HFF-Myc (cell line): ENCODE results near the gene MOB1A.
"Not testable (repeated sequence)": the region's sequence is repeated elsewhere in the genome, so short reads cannot be mapped to it uniquely, and the experiment has no call there.

Source experiments
- DNase-seq: peaks from one replicate; pipeline ENCODE4 v3.0.0-alpha.2; 2011; ENCODE audit warnings: low read depth; ENCODE audit errors: extremely low read depth
- H3K4me3 ChIP-seq: replicated peaks from 2 replicates; pipeline ENCODE4 v1.5.1; 2011; ENCODE audit warnings: low read depth, mild to moderate bottlenecking, control low read depth, low read length
- CTCF ChIP-seq: IDR thresholded peaks from 2 replicates; pipeline ENCODE4 v1.5.1; 2012; ENCODE audit warnings: mild to moderate bottlenecking, low read depth, low read length, control low read depth; ENCODE audit errors: missing control alignments

MOB1A gene

DNA sequence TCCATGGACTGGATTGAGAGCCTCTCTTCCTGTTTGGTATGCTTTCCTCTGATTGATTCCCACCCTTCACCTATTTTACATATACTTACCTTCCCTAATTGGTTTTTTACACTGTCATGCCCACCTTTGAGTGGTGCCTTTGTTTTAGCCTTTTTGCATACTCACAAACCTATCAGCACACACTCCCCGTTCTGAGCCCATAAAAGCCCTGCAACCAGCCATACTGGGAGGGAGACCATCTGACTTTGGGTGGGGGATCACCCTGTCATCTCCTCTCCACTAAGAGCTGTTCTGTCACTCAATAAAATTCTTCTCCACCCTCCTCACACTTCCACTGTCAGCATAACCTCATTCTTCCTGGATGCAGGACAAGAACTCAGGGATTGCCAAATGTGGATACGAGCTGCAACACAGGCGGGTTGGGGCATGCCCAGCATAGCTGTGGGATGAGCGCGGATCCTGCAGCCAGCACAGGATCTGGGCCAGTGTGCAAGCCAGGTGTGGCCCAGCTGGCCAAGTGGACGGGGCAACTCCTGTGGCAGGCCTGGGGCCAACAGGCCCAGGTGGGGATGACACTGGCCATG lies 9.4 kb upstream of the MOB1A start:
- no peak for TF ChIP-seq CTCF
- no peak overlapping the region for H3K4me3 ChIP-seq
- DNase-seq = peak; percentile 70

DNA sequence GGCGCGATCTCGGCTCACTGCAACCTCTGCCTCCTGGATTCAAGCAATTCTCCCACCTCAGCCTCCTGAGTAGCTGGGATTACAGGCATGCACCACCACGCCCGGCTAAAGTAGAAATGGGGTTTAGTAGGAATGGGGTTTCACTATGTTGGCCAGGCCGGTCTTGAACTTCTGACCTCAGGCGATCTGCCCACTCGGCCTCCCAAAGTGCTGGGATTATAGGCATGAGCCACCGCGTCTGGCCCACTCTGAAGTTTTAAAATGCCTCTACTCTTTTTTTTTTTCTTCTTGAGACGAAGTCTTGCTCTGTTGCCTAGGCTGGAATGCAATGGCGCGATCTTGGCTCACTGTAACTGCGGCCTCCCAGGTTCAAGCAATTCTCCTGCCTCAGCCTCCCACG lies 8.0 kb upstream of the MOB1A start:
- DNase-seq, H3K4me3 ChIP-seq: not testable (repeated sequence)

DNA sequence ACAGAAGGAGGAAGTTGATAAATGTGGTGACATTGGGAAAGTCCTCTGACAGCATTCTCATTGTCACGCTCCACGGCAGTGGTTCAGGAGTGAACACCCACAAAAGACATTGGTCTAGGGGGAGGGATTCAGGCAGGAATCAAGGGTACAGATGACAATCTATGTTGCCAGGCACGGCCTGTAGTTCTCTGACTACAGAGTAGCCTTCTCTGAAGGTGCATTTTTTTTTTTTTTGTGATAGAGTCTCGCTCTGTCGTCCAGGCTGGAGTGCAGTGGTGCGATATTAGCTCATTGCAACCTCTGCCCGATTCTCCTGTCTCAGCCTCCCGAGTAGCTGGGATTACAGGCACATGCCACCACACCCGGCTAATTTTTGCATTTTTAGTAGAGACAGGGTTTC lies 7.4 kb upstream of the MOB1A start:
- no peak overlapping the region for H3K4me3 ChIP-seq
- TF ChIP-seq CTCF = no peak
- DNase-seq = no peak

DNA sequence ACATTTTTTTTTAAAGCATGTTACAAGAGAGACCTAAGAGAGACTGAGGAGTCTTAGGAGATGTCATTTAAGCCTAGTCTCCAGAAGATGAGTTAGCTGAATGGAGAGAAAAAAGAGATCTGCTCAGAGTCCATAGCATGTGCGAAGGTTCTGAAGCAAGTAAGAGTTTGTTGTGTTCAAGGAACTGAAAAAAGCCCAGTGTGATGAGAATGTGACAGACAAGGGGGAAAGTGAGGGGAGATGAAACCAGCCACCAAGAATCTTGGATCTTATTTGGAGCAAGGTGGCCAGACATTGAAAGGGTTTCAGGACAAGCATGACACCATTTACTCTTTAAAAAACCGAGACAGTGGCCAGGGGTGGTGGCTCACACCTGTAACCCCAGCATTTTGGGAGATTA lies 5.2 kb upstream of the MOB1A start:
- H3K4me3 ChIP-seq = no peak overlapping the region
- no peak for TF ChIP-seq CTCF
- no peak for DNase-seq

- TF ChIP-seq CTCF = no peak
- DNase-seq = no peak
- no peak overlapping the region for H3K4me3 ChIP-seq
Observed at GRCh38 chr2:74181739-74182138, 3.1 kb upstream of the MOB1A start.

DNA sequence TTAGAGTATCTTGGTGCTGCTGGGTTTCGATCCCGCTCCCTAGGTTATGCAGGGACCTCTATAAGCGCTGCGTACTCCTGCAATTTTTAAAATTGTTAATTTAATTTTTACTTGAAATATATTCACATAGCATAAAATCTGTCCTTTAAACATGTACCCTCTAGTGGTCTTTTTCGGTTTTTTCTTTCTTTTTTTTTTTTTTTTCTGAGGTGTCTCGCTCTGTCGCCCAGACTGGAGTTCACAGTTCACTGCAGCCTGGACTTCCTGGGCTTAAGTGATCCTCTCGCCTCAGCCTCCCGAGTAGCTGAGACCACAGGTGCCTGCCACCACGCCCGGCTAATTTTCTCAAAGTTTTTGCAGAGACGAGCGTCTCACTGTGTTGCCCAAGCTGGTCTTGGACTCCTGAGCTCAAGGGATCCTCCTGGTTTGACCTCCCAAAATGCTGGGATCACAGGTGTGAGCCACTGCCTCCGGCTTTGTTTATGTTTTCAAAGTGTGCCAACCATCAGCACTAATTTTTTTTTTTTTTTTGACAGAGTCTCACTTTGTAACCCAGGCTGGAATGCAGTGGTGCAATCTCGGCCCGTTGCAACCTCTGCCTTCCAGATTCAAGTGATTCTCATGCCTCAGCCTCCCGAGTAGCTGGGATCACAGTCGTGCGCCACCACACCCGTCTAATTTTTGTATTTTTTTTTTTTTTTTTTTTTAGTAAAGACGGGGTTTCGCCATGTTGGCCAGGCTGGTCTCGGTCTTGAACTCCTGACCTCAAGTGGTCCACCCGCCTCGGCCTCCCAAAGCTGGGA lies 585 bp upstream of the MOB1A start:
- DNase-seq = no peak
- peak; percentile 10 for TF ChIP-seq CTCF

DNA sequence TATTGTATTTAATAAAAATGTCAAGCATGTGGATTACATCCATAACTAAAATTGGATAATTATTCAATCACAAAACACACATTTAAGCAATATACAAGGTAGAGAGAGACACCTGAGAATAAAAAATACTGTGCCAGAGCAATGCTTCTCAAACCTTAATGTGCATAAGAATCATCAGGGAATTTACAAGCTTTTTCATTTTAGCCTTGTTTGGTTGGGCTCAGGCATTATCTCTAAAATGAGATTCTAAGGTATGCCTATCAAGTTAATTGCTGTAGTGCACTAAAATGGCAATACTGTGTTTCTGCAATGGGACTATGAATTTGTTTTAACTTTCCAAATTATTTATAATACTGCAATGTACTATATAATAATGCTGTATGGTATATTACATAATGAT lies 983 bp downstream of the MOB1A start:
- TF ChIP-seq CTCF = no peak
- no peak for DNase-seq
- peak overlapping the region; percentile 79 for H3K4me3 ChIP-seq

More for the DNA sequence above, 585 bp upstream of the MOB1A start:
- peak overlapping the region; percentile 79 for H3K4me3 ChIP-seq
